GM10248 (cell line): Measurements from ENCODE around the gene INPP4A.
"Not testable (repeated sequence)": the region's sequence is repeated elsewhere in the genome, so short reads cannot be mapped to it uniquely, and the experiment has no call there.

ENCODE experiments used
- CTCF ChIA-PET: fragments of 300-600 bp; sonication (Branson Sonifier 250); formaldehyde crosslinking; extraction: SDS; loops from one replicate; lab custom pipeline; 2021; ENCODE audit warnings: antibody characterized with exemption; lab: Yijun Ruan, JAX
- POLR2A ChIA-PET: fragments of 350-650 bp; sonication (Branson Sonifier 250); formaldehyde crosslinking; extraction: SDS; loops from one replicate; lab custom pipeline; 2020; ENCODE audit warnings: antibody characterized with exemption; lab: Yijun Ruan, JAX
- DNase-seq: peaks from one replicate; pipeline ENCODE4 v3.0.0; 2012; ENCODE audit errors: extremely low spot score
- TF ChIP-seq, protein P1 (sequence below): IDR thresholded peaks from 2 replicates; pipeline ENCODE4 v1.5.1; 2012; ENCODE audit warnings: mild to moderate bottlenecking, low read depth; ENCODE audit errors: extremely low read depth, missing control alignments, control extremely low read depth

The INPP4A gene

DNA sequence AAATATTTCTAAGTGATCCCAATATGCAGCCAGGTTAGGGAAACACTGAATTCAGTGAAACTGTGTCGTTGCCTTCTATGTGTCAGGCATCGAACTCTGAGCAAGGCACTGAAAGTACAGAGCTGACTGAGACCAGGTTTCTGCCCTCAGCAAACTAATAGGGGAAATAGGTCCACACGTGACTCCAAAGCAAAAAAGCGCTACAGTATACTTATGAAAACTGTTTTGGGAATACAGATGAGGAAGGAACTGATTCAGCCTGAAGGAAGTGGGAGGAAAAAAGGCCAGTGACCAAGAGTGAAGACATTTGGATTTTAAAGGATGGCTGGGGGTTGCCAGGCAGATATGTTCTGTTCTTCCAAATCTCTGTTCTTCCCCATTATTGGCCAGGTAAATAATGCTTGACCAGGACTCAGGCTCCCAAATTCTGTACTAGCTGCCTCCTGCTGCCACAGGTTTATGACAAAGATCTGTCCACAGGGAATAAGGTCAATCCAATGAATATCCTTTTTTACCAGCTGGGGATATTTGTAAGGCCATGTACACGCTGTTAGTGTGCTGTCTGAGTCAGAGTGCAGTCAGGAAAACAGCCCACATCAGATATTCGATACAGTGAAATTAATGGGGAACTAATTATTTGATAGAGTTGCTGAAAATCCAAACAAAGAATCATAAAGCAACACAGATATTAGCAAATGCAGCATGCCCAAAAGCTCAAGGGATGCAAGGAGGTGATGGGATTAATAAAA is 24.5 kb upstream of the INPP4A start:
- CTCF ChIA-PET, result interaction anchor here (0.9 to 1.3 kb wide), 2 partner anchors 12 to 150 kb away, joined by 3 read pairs; no protein-coding TSS in a partner anchor
- POLR2A ChIA-PET, result no interaction called here
- DNase-seq, result no peak
- TF ChIP-seq, protein P1, sequence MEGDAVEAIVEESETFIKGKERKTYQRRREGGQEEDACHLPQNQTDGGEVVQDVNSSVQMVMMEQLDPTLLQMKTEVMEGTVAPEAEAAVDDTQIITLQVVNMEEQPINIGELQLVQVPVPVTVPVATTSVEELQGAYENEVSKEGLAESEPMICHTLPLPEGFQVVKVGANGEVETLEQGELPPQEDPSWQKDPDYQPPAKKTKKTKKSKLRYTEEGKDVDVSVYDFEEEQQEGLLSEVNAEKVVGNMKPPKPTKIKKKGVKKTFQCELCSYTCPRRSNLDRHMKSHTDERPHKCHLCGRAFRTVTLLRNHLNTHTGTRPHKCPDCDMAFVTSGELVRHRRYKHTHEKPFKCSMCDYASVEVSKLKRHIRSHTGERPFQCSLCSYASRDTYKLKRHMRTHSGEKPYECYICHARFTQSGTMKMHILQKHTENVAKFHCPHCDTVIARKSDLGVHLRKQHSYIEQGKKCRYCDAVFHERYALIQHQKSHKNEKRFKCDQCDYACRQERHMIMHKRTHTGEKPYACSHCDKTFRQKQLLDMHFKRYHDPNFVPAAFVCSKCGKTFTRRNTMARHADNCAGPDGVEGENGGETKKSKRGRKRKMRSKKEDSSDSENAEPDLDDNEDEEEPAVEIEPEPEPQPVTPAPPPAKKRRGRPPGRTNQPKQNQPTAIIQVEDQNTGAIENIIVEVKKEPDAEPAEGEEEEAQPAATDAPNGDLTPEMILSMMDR, result no peak

DNA sequence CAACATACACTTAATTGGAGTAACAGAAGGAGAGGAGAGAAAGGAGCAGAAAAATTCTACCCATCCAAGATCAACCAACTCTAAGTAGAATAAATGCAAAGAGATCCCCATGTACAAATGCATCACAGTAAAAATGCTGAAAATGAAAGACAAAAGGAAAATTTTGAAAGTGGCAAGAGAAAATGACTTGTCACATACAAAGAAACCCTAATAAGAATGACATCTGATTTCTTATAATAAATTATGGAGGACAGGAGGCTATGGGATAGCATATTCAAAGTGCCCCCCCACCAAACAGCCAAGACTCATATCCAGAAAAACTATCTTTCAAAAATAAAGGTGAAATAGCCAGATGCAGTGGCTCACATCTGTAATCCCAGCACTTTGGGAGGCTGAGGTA is 22.2 kb upstream of the INPP4A start:
- TF ChIP-seq, protein P1, result no peak
- DNase-seq, result no peak
- ChIA-PET CTCF (no interaction called here), POLR2A (no interaction called here)

DNA sequence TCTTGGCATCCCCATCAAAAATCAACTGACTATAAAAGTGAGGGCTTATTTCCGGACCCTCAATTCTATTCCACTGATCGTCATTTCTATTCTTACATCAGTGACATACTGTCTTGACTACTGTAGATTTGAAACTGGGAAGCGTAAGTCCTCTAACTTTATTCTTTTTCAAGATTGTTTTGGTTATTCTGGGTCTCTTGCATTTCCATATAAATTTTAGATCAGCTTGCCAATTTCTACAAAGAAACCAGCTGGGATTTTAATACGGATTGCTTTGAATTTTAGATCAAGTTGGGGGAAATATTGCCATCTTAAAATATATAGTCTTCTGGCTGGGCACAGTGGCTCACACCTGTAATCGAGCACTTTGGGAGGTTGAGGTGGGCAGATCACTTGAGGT is 17.9 kb upstream of the INPP4A start:
- ChIA-PET POLR2A (no interaction called here), CTCF (interaction anchor here (1.4 to 3.6 kb wide), 3 partner anchors 14 to 37 kb away, joined by 3 to 21 read pairs (median 3); no protein-coding TSS in a partner anchor)
- DNase-seq, result no peak
- TF ChIP-seq, protein P1, result no peak

DNA sequence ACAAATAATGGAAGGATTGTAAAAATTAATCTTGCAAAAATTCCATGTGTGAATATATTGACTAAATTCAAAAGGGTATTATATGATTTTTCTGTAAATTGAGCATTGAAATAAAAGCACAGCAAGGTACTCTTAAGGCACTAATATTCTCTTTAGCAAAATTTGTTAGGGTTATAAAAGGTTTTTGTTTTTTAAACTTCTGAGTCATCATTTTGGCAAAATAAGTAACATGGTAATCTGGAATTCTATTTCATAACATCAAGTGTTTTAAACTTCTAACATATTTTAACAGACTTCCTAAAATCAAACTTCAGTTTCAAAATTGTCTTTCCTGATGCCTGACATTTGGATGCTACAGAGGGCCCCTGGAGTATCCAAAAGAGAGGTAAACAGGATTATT is 12.5 kb upstream of the INPP4A start:
- no peak for DNase-seq
- ChIA-PET CTCF (interaction anchor here (1.1 to 1.2 kb wide), 2 partner anchors 55 to 77 kb away, joined by 3 read pairs; no protein-coding TSS in a partner anchor), POLR2A (no interaction called here)
- TF ChIP-seq, protein P1, result no peak

DNA sequence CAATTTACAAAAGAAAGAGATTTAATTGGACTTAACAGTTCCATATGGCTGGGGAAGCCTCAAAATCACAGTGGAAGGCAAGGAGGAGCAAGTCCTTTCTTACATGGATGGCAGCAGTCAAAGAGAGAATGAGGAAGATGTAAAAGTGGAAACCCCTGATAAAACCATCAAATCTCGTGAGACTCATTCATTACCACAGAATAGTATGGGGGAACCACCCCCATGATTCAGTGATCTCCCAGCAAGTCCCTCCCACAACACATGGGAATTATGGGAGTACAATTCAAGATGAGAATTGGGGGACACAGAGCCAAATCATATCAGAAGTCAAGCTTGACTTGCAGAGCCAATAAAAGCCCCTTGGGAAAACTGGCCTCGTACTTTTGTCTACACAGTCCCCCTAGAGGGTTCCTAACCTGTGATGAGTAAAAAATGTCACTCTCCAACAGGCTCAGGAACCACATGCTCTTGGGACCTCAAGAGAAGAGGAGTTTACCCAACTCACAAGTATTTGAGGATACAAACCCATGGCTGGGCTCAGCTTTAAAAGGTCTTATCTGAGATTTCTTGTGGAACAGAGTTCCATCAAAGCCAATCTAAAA is 11.2 kb upstream of the INPP4A start:
- TF ChIP-seq, protein P1, result no peak
- ChIA-PET CTCF (interaction anchor here (1.9 kb wide), 1 partner anchor 21 kb away, joined by 5 read pairs; no protein-coding TSS in a partner anchor), POLR2A (no interaction called here)
- no peak for DNase-seq

DNA sequence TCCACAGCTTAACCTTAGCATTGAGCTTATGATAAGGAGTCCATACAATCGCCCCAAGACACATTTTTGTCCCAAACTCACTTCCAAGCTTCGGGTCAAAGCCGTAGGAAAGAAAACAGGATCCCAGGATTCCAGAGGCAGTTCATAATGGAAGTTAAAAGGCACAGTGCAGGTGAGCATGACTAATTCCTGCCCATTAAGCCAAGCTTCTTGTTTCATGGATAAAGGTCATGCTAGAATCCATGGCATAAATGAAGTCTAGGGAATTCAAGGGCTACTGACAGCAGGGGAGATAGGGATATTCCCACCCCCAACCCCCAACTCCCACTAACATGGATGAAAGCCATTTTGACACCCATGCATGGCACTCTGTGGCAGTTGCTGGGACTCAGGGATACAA is 10.2 kb upstream of the INPP4A start:
- CTCF ChIA-PET, result interaction anchor here (1.1 kb wide), 1 partner anchor 62 kb away, joined by 3 read pairs; no protein-coding TSS in a partner anchor
- no peak for DNase-seq
- POLR2A ChIA-PET, result no interaction called here
- TF ChIP-seq, protein P1, result no peak

DNA sequence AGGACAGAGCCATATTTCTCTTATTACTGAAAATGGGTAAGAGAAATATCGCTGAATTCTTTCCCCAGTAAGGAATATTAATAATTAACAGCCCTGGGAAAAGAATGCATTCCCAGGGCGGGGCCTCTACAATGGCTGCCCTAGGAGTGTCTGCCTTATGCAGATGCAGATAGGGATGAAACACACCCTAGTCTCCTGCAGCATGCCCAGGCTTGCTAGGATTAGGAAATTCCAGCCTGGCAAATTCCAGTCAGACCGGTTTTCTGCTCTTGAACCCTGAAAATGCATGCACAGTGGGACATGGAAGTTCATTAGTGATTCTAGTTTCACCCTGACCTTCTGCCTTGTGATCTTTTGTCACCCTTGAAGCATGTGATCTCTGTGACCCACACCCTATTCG is 9.0 kb upstream of the INPP4A start:
- POLR2A ChIA-PET, CTCF ChIA-PET, DNase-seq: not testable (repeated sequence)
